Frontal cortex (tissue), 4 donors: ENCODE measurements around the gene SURF4. TPM values are rescaled to one million over a fixed set of nuclear protein-coding genes. Genes with fewer than 3 reads are reported as not detected.

Source experiments
- DNase-seq, 2 donors: peaks; one replicate each; pipeline ENCODE4 v3.0.0; 2012; ENCODE audit warnings: low spot score in 2 of 2
- FAIRE-seq: peaks from 2 replicates; lab custom pipeline; 2012; peaks lifted over from hg19 to GRCh38; lab: Jason Lieb, UNC
- total RNA-seq: library from RNA; depleted of rRNA; stranded (reverse); fragments of >200 nt; gene quantifications from one replicate; pipeline ENCODE4 v1.2.3, GENCODE V29; 2014
- donor health status: control.
- donor health status: control.
- donor health status: control.

Gene SURF4
- total RNA-seq: 91.3 TPM

GRCh38 chr9:133375724-133376654 lies at the start of gene SURF4, which contains the start of gene STKLD1:
Gene SURF4 (minus strand): TSS chr9:133376060. CDS start chr9:133375969, 91 bp downstream.
Gene STKLD1 (plus strand): TSS chr9:133376366. CDS start chr9:133376474, 108 bp downstream.
- peak; percentile 100 for DNase-seq
- no peak for FAIRE-seq

- no peak for FAIRE-seq
- DNase-seq: no peak
These were observed 49.3 kb upstream of the SURF4 start for GRCh38 chr9:133425049-133425632.

GRCh38 chr9:133424187-133424586 lies 48.3 kb upstream of the SURF4 start:
- DNase-seq: no peak
- FAIRE-seq: no peak

GRCh38 chr9:133423216-133423615 lies 47.4 kb upstream of the SURF4 start:
- FAIRE-seq: no peak
- no peak for DNase-seq

- FAIRE-seq (no peak), DNase-seq (no peak)
These were observed 46.0 kb upstream of the SURF4 start, which contains the start of gene ADAMTS13 for GRCh38 chr9:133421615-133422542. Gene ADAMTS13 (plus strand): TSS chr9:133422367. CDS start chr9:133422444, 77 bp downstream.

- FAIRE-seq (no peak), DNase-seq (no peak)
These were observed 44.5 kb upstream of the SURF4 start for GRCh38 chr9:133420392-133420827.

- FAIRE-seq (no peak), DNase-seq (no peak)
These were observed 43.1 kb upstream of the SURF4 start for GRCh38 chr9:133419005-133419404.

GRCh38 chr9:133417541-133418461 lies 41.9 kb upstream of the SURF4 start, which contains the start of gene REXO4:
Gene REXO4 (minus strand): TSS chr9:133418010. CDS start chr9:133417844, 166 bp downstream.
- DNase-seq (peak; percentile 78 to 81), FAIRE-seq (no peak)

GRCh38 chr9:133415170-133415569 lies 39.3 kb upstream of the SURF4 start:
- DNase-seq (no peak), FAIRE-seq (no peak)

GRCh38 chr9:133408042-133408441 lies 32.2 kb upstream of the SURF4 start:
- FAIRE-seq: no peak
- DNase-seq: no peak

- FAIRE-seq (no peak), DNase-seq (peak; percentile 63 to 86)
These were observed 30.8 kb upstream of the SURF4 start for GRCh38 chr9:133406480-133407307.

- no peak for DNase-seq
- no peak for FAIRE-seq
These were observed 29.9 kb upstream of the SURF4 start for GRCh38 chr9:133405508-133406438.

- DNase-seq: no peak
- no peak for FAIRE-seq
These were observed 28.7 kb upstream of the SURF4 start for GRCh38 chr9:133404454-133405002.

GRCh38 chr9:133403766-133404453 lies 28.1 kb upstream of the SURF4 start:
- DNase-seq: no peak
- FAIRE-seq: no peak

GRCh38 chr9:133402689-133403088 lies 26.8 kb upstream of the SURF4 start:
- DNase-seq (no peak), FAIRE-seq (no peak)

- DNase-seq (no peak), FAIRE-seq (no peak)
These were observed 25.7 kb upstream of the SURF4 start for GRCh38 chr9:133401588-133401987.
